ENCODE measurements around the gene ZG16.

ZG16 gene

DNA sequence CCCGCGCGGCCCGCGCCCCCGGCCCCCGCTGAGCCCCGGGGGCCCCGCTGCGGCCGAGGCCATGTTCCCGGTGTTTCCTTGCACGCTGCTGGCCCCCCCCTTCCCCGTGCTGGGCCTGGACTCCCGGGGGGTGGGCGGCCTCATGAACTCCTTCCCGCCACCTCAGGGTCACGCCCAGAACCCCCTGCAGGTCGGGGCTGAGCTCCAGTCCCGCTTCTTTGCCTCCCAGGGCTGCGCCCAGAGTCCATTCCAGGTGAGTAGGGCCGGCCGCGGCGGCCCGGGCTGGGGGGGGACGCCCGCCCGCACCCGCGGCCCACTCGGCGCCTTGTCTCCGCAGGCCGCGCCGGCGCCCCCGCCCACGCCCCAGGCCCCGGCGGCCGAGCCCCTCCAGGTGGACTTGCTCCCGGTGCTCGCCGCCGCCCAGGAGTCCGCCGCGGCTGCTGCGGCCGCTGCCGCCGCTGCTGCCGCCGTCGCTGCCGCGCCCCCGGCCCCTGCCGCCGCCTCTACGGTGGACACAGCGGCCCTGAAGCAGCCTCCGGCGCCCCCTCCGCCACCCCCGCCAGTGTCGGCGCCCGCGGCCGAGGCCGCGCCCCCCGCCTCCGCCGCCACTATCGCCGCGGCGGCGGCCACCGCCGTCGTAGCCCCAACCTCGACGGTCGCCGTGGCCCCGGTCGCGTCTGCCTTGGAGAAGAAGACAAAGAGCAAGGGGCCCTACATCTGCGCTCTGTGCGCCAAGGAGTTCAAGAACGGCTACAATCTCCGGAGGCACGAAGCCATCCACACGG is 28.8 kb downstream of the ZG16 start:
- Histone ChIP-seq H3K4me3 (ENCODE audit: low read depth, low read length) (peak overlapping the region; percentile 78), H3K36me3 (peaks cover 65% of the 10 kb centered on the region), H3K9me3 (ENCODE audit: severe bottlenecking) (no peaks in the 10 kb centered on the region), H3K27me3 (ENCODE audit: insufficient read depth, low read depth, severe bottlenecking) (no peaks in the 10 kb centered on the region), H3K27ac (peak overlapping the region; percentile 96)
- peak; percentile 90 for DNase-seq
- TF ChIP-seq, protein P1, sequence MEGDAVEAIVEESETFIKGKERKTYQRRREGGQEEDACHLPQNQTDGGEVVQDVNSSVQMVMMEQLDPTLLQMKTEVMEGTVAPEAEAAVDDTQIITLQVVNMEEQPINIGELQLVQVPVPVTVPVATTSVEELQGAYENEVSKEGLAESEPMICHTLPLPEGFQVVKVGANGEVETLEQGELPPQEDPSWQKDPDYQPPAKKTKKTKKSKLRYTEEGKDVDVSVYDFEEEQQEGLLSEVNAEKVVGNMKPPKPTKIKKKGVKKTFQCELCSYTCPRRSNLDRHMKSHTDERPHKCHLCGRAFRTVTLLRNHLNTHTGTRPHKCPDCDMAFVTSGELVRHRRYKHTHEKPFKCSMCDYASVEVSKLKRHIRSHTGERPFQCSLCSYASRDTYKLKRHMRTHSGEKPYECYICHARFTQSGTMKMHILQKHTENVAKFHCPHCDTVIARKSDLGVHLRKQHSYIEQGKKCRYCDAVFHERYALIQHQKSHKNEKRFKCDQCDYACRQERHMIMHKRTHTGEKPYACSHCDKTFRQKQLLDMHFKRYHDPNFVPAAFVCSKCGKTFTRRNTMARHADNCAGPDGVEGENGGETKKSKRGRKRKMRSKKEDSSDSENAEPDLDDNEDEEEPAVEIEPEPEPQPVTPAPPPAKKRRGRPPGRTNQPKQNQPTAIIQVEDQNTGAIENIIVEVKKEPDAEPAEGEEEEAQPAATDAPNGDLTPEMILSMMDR (IDR thresholded peaks at IDR 0.05; ENCODE audit: low read depth, low read length) = no peak

DNA sequence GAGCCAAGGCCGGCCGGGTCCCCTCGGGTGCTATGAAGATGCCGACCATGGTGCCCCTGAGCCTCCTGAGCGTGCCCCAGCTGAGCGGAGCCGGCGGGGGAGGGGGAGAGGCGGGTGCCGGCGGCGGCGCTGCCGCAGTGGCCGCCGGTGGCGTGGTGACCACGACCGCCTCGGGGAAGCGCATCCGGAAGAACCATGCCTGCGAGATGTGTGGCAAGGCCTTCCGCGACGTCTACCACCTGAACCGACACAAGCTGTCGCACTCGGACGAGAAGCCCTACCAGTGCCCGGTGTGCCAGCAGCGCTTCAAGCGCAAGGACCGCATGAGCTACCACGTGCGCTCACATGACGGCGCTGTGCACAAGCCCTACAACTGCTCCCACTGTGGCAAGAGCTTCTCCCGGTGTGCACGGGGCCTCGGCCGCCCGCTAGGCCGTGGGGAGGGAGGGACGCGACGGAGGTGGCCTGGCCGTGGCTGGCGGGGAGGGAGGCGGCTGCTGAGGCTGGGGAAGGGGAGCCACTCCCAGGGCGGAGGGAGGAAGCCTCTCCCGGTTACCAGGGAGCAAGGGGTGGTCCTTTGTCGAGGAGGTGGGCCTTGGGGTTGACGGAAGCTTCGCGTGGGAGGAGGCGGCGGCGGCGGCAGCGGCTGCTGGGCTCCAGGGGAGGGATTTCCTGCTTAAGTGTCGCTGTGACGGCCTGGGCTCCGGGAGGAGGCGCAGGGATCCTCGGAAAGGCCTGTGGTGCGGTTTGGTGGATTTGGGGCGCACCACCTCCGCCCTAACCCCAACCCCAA is 29.6 kb downstream of the ZG16 start:
- Histone ChIP-seq H3K9me3 (ENCODE audit: severe bottlenecking) (no peaks in the 10 kb centered on the region), H3K4me3 (ENCODE audit: low read depth, low read length) (peak overlapping the region; percentile 78), H3K27me3 (ENCODE audit: insufficient read depth, low read depth, severe bottlenecking) (no peaks in the 10 kb centered on the region), H3K27ac (peak overlapping the region; percentile 94), H3K36me3 (peaks cover 58% of the 10 kb centered on the region)
- TF ChIP-seq, protein P1 (IDR thresholded peaks at IDR 0.05; ENCODE audit: low read depth, low read length) = peak; percentile 85
- peak; percentile 73 for DNase-seq

DNA sequence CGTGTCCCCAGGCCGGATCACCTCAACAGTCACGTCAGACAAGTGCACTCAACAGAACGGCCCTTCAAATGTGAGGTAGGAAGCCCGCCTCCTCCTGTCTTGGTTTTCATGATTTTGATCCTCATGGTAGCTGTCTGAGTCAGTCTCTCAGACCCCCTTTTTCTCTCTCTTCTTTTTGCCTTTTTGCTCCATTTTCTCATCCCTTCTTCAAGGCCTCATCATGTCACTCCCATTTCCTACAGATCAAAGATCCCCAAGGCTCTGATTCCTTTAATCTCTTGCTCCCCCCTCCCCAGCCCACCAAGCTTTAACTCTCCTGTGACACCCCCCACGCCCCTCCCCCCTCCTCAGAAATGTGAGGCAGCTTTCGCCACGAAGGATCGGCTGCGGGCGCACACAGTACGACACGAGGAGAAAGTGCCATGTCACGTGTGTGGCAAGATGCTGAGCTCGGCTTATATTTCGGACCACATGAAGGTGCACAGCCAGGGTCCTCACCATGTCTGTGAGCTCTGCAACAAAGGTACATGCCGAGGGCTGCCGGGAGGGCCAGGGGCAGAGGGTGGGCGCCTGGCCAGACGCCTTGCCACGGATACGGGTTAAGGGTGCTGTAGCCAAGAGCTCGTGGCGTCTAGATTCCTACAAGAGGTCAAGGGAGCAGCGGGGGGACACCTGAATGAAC is 30.3 kb downstream of the ZG16 start:
- no peaks in the 10 kb centered on the region for H3K9me3 ChIP-seq (ENCODE audit: severe bottlenecking)
- peak; percentile 53 for DNase-seq
- H3K36me3 ChIP-seq = peaks cover 51% of the 10 kb centered on the region
- peak overlapping the region; percentile 78 for H3K4me3 ChIP-seq (ENCODE audit: low read depth, low read length)
- TF ChIP-seq, protein P1 (IDR thresholded peaks at IDR 0.05; ENCODE audit: low read depth, low read length) = no peak
- no peaks in the 10 kb centered on the region for H3K27me3 ChIP-seq (ENCODE audit: insufficient read depth, low read depth, severe bottlenecking)
- H3K27ac ChIP-seq = peak overlapping the region; percentile 94

DNA sequence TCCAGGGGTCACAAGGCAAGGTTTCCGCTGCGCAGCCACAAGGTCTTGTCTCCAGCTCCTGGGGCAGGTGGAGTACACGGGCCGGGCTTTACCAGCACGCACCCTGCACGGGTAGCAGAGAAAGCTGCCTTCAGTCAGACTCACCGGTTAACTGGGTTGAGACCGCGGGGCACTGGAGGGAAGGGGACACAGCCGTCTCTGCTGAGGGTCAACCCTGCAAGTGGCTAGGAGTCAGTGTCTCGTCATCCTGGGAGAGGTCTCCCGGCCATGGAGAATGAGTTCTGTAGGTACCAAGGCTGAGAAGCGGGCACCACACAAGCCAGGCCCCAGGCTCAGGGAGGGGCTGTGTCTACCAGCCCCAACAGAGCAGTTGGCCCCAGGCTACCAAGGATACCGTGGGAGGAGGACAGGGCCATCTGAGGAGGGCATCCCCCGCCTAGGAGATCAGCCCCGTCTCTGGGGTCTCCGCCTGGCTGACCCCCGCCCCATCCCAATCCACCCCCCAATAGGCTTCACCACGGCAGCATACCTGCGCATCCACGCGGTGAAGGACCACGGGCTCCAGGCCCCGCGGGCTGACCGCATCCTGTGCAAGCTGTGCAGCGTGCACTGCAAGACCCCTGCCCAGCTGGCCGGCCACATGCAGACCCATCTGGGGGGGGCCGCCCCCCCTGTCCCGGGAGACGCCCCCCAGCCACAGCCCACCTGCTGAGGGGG is 31.1 kb downstream of the ZG16 start:
- DNase-seq = no peak
- Histone ChIP-seq H3K4me3 (ENCODE audit: low read depth, low read length) (peak overlapping the region; percentile 78), H3K27ac (peak overlapping the region; percentile 94)

More for the DNA sequence above, 31.1 kb downstream of the ZG16 start:
- Histone ChIP-seq H3K36me3 (peaks cover 43% of the 10 kb centered on the region), H3K9me3 (ENCODE audit: severe bottlenecking) (no peaks in the 10 kb centered on the region), H3K27me3 (ENCODE audit: insufficient read depth, low read depth, severe bottlenecking) (no peaks in the 10 kb centered on the region)
- TF ChIP-seq, protein P1 (IDR thresholded peaks at IDR 0.05; ENCODE audit: low read depth, low read length) = no peak

Data from WERI-Rb-1 (cell line).